GM23248 (cell line): ENCODE results near the gene MT1A.

Source experiments
- EZH2 ChIP-seq: fragments of 200-600 bp; sonication (generic); IDR thresholded peaks from 2 replicates; pipeline ENCODE4 v1.6.1; 2018; ENCODE audit warnings: antibody characterized with exemption, mild to moderate bottlenecking; ENCODE audit not compliant: insufficient read depth, poor library complexity, severe bottlenecking
- EZH2phosphoT487 ChIP-seq: fragments of 200-600 bp; sonication (generic); IDR thresholded peaks from 2 replicates; pipeline ENCODE4 v1.6.1; 2018; ENCODE audit warnings: antibody characterized with exemption, moderate library complexity, mild to moderate bottlenecking, low read depth; ENCODE audit not compliant: insufficient read depth

DNA sequence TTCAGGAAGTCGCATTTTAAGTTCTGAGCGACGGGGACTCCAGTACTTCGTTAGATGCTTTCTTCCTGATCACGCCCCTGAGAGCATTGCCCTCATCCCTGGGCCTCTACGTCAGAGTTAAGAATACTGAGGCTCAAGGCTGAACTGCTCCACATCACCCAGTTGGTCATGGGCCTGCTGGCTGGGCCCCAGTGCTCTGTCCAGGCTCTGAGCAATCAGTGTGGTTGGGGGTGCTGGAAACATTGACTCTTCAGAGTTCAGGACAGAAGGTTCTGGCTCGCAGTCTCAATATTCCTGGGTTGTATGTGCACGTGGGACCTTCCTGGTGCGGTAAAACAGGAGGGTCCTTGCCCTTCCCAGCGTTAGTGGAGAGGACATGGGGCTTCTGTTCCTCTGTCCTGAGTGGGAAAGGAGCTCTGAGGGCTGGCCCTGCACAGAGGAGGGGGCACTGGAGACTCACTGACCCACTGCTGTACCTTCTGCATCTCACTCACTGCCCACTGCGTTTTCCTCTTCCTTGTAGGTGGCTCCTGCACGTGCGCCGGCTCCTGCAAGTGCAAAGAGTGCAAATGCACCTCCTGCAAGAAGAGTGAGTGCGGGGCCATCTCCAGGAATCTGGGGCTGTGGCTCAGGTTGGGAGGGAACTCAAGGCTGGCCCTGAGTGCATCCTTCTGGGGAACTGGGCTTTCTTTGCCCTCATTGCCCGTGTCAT is 12.4 kb upstream of the MT1A start:
- TF ChIP-seq EZH2 (no peak), EZH2phosphoT487 (no peak)
